Mammary epithelial cell (primary cell): ENCODE results near the gene HAUS8.

ENCODE experiments used
- CTCF ChIP-seq, 2 donors: IDR thresholded peaks in 1 of 2; conservative IDR thresholded peaks in 1 of 2; 2 replicates each; pipeline ENCODE4 v1.5.1; 2011 to 2012; ENCODE audit warnings: inconsistent platforms in 2 of 2, low read length in 2 of 2, mild to moderate bottlenecking in 2 of 2, control low read depth in 1 of 2, low read depth in 1 of 2; ENCODE audit not compliant: insufficient read depth in 1 of 2; ENCODE audit errors: extremely low read depth in 1 of 2
- EZH2 ChIP-seq: IDR thresholded peaks from 2 replicates; pipeline ENCODE4 v1.6.1; 2012; ENCODE audit warnings: low read length, inconsistent platforms, borderline replicate concordance

DNA sequence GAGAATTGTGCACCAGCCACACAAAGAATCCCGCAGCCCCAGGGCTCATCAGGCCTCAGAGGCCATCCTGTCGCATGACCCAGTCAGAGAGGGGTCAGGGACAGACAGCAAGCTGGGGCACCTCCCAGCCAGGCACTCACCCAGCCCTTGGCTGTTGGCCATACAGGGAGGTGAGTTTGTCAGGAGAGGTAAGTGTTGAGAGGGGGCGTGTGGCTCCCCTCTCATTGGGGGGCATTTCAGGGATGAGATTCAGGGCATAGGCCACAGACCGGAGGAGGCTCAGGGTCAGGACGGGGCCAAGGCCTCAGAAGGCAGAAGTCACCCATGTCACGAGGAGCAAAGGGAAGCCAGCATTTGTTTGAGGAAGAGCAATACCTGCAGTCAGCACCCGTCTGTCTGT, 37.4 kb upstream of the HAUS8 start:
- TF ChIP-seq CTCF (conservative IDR thresholded peaks at IDR 0.05 in 1 of 2, IDR thresholded peaks at IDR 0.05 in 1 of 2; ENCODE audit: extremely low read depth in 1 of 2, insufficient read depth in 1 of 2, low read depth in 1 of 2, low read length in 2 of 2) (no peak), EZH2 (no peak)
